Endothelial cell of umbilical vein (primary cell): ENCODE data around the gene PNPLA2. TPM values are rescaled to one million over a fixed set of nuclear protein-coding genes. Genes with fewer than 3 reads are reported as not detected.

Experiments used
- BruUV-seq: library from RNA; stranded (reverse); fragments of 400-500 nt; replicated peaks from 2 replicates; lab custom pipeline; 2021; lab: Mats Ljungman, UMichigan
- CTCF ChIA-PET: fragments of 300-600, 350-600 bp; sonication (Branson Sonifier 250); formaldehyde crosslinking; loops from one replicate; lab custom pipeline; 2021; ENCODE audit warnings: antibody characterized with exemption, inconsistent platforms; lab: Charles Lee
- POLR2A ChIA-PET: fragments of 300-600, 350-600 bp; sonication (Branson Sonifier 250); formaldehyde crosslinking; loops from one replicate; lab custom pipeline; 2021; ENCODE audit warnings: antibody characterized with exemption, inconsistent platforms; lab: Charles Lee
- DNase-seq: peaks from one replicate; pipeline ENCODE4 v3.0.0-alpha.2; 2011; ENCODE audit warnings: low read depth, low spot score
- FAIRE-seq: peaks from 2 replicates; lab custom pipeline; 2011; peaks lifted over from hg19 to GRCh38; lab: Jason Lieb, UNC
- H2AFZ ChIP-seq: 2 replicates; pipeline ENCODE4 v1.6.0; 2012; ENCODE audit warnings: low read depth, low read length, control low read depth, inconsistent platforms
- H3K27ac ChIP-seq: 2 replicates; pipeline ENCODE4 v1.5.1; 2011; ENCODE audit warnings: low read depth, mild to moderate bottlenecking, control low read depth, low read length, moderate library complexity; ENCODE audit not compliant: insufficient read depth
- H3K27me3 ChIP-seq, 2 experiments: 2 replicates each; pipeline versions ENCODE4 v1.6.0 to v1.6.1; 2011; ENCODE audit warnings: low read length in 2 of 2, mixed read lengths in 1 of 2; ENCODE audit not compliant: control insufficient read depth in 2 of 2, insufficient read depth in 2 of 2
- H3K36me3 ChIP-seq, 2 experiments: 2 replicates in 1 of 2; 3 replicates in 1 of 2; pipeline ENCODE4 v1.5.1; 2011; ENCODE audit warnings: low read length in 2 of 2, mild to moderate bottlenecking in 1 of 2, moderate library complexity in 1 of 2; ENCODE audit not compliant: control insufficient read depth in 2 of 2, insufficient read depth in 2 of 2; ENCODE audit errors: extremely low read depth in 1 of 2
- H3K4me1 ChIP-seq: 3 replicates; pipeline ENCODE4 v1.5.1; 2011; ENCODE audit warnings: mild to moderate bottlenecking, low read length; ENCODE audit not compliant: control insufficient read depth, insufficient read depth; ENCODE audit errors: extremely low read depth
- H3K4me2 ChIP-seq: 2 replicates; pipeline ENCODE4 v1.6.1; 2011; ENCODE audit warnings: low read length, control low read depth, mixed read lengths; ENCODE audit not compliant: insufficient read depth
- H3K4me3 ChIP-seq, 3 experiments: fragments of 200-600 bp in 1 of 3; sonication (generic), shearing (Covaris generic) in 1 of 3; replicated peaks in 1 of 3; 2 replicates each; pipeline ENCODE4 v1.5.1; 2011 to 2016; ENCODE audit warnings: control low read depth in 3 of 3, low read length in 3 of 3, mild to moderate bottlenecking in 2 of 3, inconsistent platforms in 1 of 3, low read depth in 1 of 3, moderate library complexity in 1 of 3; ENCODE audit not compliant: insufficient read depth in 1 of 3
- H3K79me2 ChIP-seq: 2 replicates; pipeline ENCODE4 v1.6.0; 2012; ENCODE audit warnings: low read length, inconsistent platforms; ENCODE audit not compliant: control insufficient read depth, insufficient read depth
- H3K9ac ChIP-seq: replicated peaks from 2 replicates; pipeline ENCODE3; 2011; ENCODE audit warnings: low read length, control low read depth; ENCODE audit not compliant: insufficient read depth; ENCODE audit errors: extremely low read depth
- H3K9me1 ChIP-seq: replicated peaks from 3 replicates; pipeline ENCODE4 v1.6.0; 2011; ENCODE audit warnings: mild to moderate bottlenecking, low read length; ENCODE audit not compliant: control insufficient read depth, insufficient read depth; ENCODE audit errors: extremely low read depth
- H3K9me3 ChIP-seq: replicated peaks from 2 replicates; pipeline ENCODE4 v1.5.1; 2012; ENCODE audit warnings: low read length, inconsistent platforms; ENCODE audit not compliant: control insufficient read depth, insufficient read depth
- H4K20me1 ChIP-seq: replicated peaks from 2 replicates; pipeline ENCODE3; 2011; ENCODE audit warnings: mild to moderate bottlenecking, low read length; ENCODE audit not compliant: control insufficient read depth, insufficient read depth; ENCODE audit errors: extremely low read depth
- CTCF ChIP-seq, 2 donors: IDR thresholded peaks; 1 replicate in 1 of 2; 2 replicates in 1 of 2; pipeline ENCODE4 v1.5.1; 2011; ENCODE audit warnings: low read length in 2 of 2, mild to moderate bottlenecking in 2 of 2, moderate library complexity in 2 of 2, control low read depth in 1 of 2, inconsistent platforms in 1 of 2, low read depth in 1 of 2; ENCODE audit not compliant: insufficient read depth in 1 of 2; ENCODE audit errors: extremely low read depth in 1 of 2
- EZH2 ChIP-seq: IDR thresholded peaks from 2 replicates; pipeline ENCODE4 v1.6.1; 2012; ENCODE audit warnings: borderline replicate concordance, low read depth, mild to moderate bottlenecking, moderate library complexity, low read length, inconsistent platforms; ENCODE audit not compliant: severe bottlenecking
- FOS ChIP-seq: IDR thresholded peaks from 2 replicates; pipeline ENCODE4 v1.6.1; 2011; ENCODE audit warnings: mild to moderate bottlenecking, low read length, moderate library complexity, borderline replicate concordance; ENCODE audit not compliant: insufficient read depth
- GATA2 ChIP-seq: IDR thresholded peaks from 2 replicates; pipeline ENCODE4 v1.7.0; 2011; ENCODE audit warnings: low read depth, mild to moderate bottlenecking, moderate library complexity, mixed read lengths, low read length; ENCODE audit not compliant: insufficient read length, insufficient read depth
- JUN ChIP-seq: IDR thresholded peaks from 2 replicates; pipeline ENCODE4 v1.6.1; 2011; ENCODE audit warnings: borderline replicate concordance, low read depth; ENCODE audit not compliant: insufficient read length, insufficient read depth
- MAX ChIP-seq: IDR thresholded peaks from 2 replicates; pipeline ENCODE4 v1.6.1; 2011; ENCODE audit not compliant: insufficient read depth, insufficient read length
- MYC ChIP-seq: IDR thresholded peaks from one replicate; pipeline ENCODE4 v1.6.1; 2011; ENCODE audit warnings: mild to moderate bottlenecking, low read depth, low read length
- POLR2A ChIP-seq: IDR thresholded peaks from 2 replicates; pipeline ENCODE4 v1.6.1; 2012; ENCODE audit warnings: low read depth, mild to moderate bottlenecking, control low read depth, low read length
- POLR2AphosphoS5 ChIP-seq: IDR thresholded peaks from 2 replicates; pipeline ENCODE4 v1.6.1; 2012; ENCODE audit warnings: low read depth, mild to moderate bottlenecking, control low read depth, low read length, moderate library complexity; ENCODE audit not compliant: insufficient read depth
- dilution Hi-C: fragments of 300-500 bp; cut with MboI; formaldehyde crosslinking; loops from one replicate; pipeline ENCODE4 v1.15.0; 2019; ENCODE audit warnings: low sequenced_read_pairs; ENCODE audit not compliant: extremely low pct_ligation_motif_present
- intact Hi-C: fragments of 100-400 bp; cut with micrococcal nuclease; formaldehyde crosslinking; loops from one replicate; pipeline ENCODE4 v1.10.0; 2022
- polyA plus RNA-seq, 4 experiments: library from polyadenylated mRNA; depleted of rRNA in 3 of 4; stranded (reverse) in 3 of 4; unstranded in 1 of 4; fragments of >200 nt; gene quantifications; 2 replicates each; pipeline versions ENCODE4 v1.2.1 to v1.2.3, GENCODE V29; 2011 to 2012; ENCODE audit warnings: missing spikeins in 1 of 4
- total RNA-seq: library from RNA; stranded (reverse); gene quantifications from 2 replicates; pipeline ENCODE4 v1.2.3, GENCODE V29; 2021

Gene PNPLA2
- total and polyA plus RNA-seq, 2 donors (not counting 3 experiments of a cell fraction or from before 2014, with no cell fraction given), result 73.1 to 75.6 TPM

- intact Hi-C loops, result no loop called here
- POLR2A ChIA-PET, result no interaction called here
- no peak for TF ChIP-seq EZH2
- TF ChIP-seq POLR2AphosphoS5, result no peak
- TF ChIP-seq JUN, result no peak
- no peak for TF ChIP-seq FOS
- no peak for TF ChIP-seq MAX
- no peak for TF ChIP-seq CTCF (IDR thresholded peaks at IDR 0.05; ENCODE audit: extremely low read depth in 1 of 2, insufficient read depth in 1 of 2, low read depth in 1 of 2, low read length in 2 of 2)
- no peak for TF ChIP-seq MYC
- no peak for TF ChIP-seq POLR2A
- TF ChIP-seq GATA2, result no peak
These were observed 46.2 kb downstream of the PNPLA2 start for GRCh38 chr11:864898-865297.

More at GRCh38 chr11:864898-865297, 46.2 kb downstream of the PNPLA2 start:
- Histone ChIP-seq H4K20me1 (no peaks in the 10 kb centered on the region), H3K27ac (no peak overlapping the region), H3K9me1 (no peaks in the 10 kb centered on the region), H3K9ac (no peak overlapping the region), H3K4me3 (no peak overlapping the region), H3K79me2 (no peaks in the 10 kb centered on the region), H3K4me2 (no peak overlapping the region), H3K4me1 (no peaks in the 10 kb centered on the region), H2AFZ (no peak overlapping the region), H3K9me3 (no peaks in the 10 kb centered on the region), H3K36me3 (peaks cover 0 to 11% of the 10 kb centered on the region in 2 experiments), H3K27me3 (no peaks in the 10 kb centered on the region)
- CTCF ChIA-PET, result no interaction called here
- FAIRE-seq, result no peak
- dilution Hi-C loops, result no loop called here
- no TSS peak for BruUV-seq
- no peak for DNase-seq
